MM.1S (cell line): ENCODE data around the gene TRMT1.

Source experiments
- DNase-seq: peaks from one replicate; pipeline ENCODE4 v3.0.0-alpha.2; 2015
- H2AFZ ChIP-seq: fragments of 300-600 bp; sonication (generic); 2 replicates; pipeline ENCODE4 v1.6.0; 2016; ENCODE audit warnings: antibody characterized with exemption, low read length
- H3F3A ChIP-seq: fragments of 300-600 bp; sonication (generic); 2 replicates; pipeline ENCODE4 v1.6.1; 2016; ENCODE audit warnings: mild to moderate bottlenecking, antibody characterized with exemption, low read length, moderate library complexity, mixed read lengths; ENCODE audit not compliant: insufficient read depth
- H3K27ac ChIP-seq: fragments of 300-600 bp; sonication (generic); 2 replicates; pipeline ENCODE4 v1.5.1; 2016; ENCODE audit warnings: mild to moderate bottlenecking, low read length
- H3K27me3 ChIP-seq: fragments of 300-600 bp; sonication (generic); replicated peaks from 2 replicates; pipeline ENCODE4 v1.6.0; 2016; ENCODE audit warnings: low read length; ENCODE audit not compliant: insufficient read depth
- H3K36me3 ChIP-seq: fragments of 300-600 bp; sonication (generic); replicated peaks from 2 replicates; pipeline ENCODE4 v1.6.1; 2016; ENCODE audit warnings: mild to moderate bottlenecking, low read length, mixed read lengths; ENCODE audit not compliant: insufficient read depth
- H3K4me1 ChIP-seq: fragments of 300-600 bp; sonication (generic); 2 replicates; pipeline ENCODE4 v1.6.1; 2016; ENCODE audit warnings: low read length, mixed read lengths
- H3K4me2 ChIP-seq: fragments of 300-600 bp; sonication (generic); 2 replicates; pipeline ENCODE4 v1.6.0; 2016; ENCODE audit warnings: low read depth, low read length
- H3K4me3 ChIP-seq: fragments of 300-600 bp; sonication (generic); 2 replicates; pipeline ENCODE4 v1.5.1; 2016; ENCODE audit warnings: low read length, mixed read lengths
- H3K79me2 ChIP-seq: fragments of 300-600 bp; sonication (generic); 2 replicates; pipeline ENCODE4 v1.6.1; 2016; ENCODE audit warnings: mixed run types, low read length, mixed read lengths
- H3K9ac ChIP-seq: fragments of 300-600 bp; sonication (generic); 2 replicates; pipeline ENCODE4 v1.6.1; 2016; ENCODE audit warnings: low read length, mixed read lengths
- H3K9me2 ChIP-seq: fragments of 300-600 bp; sonication (generic); replicated peaks from 2 replicates; pipeline ENCODE4 v1.6.1; 2016; ENCODE audit warnings: mild to moderate bottlenecking, low read length, mixed read lengths; ENCODE audit not compliant: insufficient read depth
- H3K9me3 ChIP-seq: fragments of 300-600 bp; sonication (generic); replicated peaks from 2 replicates; pipeline ENCODE4 v1.6.1; 2016; ENCODE audit warnings: mild to moderate bottlenecking, low read length, mixed read lengths; ENCODE audit not compliant: insufficient read depth
- H4K20me1 ChIP-seq: fragments of 300-600 bp; sonication (generic); 2 replicates; pipeline ENCODE4 v1.6.1; 2016; ENCODE audit warnings: mild to moderate bottlenecking, low read length, moderate library complexity, mixed read lengths; ENCODE audit not compliant: insufficient read depth
- CTCF ChIP-seq: fragments of 300-600 bp; sonication (generic); IDR thresholded peaks from 2 replicates; pipeline ENCODE4 v1.5.1; 2016; ENCODE audit warnings: antibody characterized with exemption, low read length, mixed read lengths
- EZH2 ChIP-seq: fragments of 300-600 bp; sonication (generic); optimal IDR thresholded peaks from 2 replicates; pipeline ENCODE3; 2017; ENCODE audit warnings: low read depth, mild to moderate bottlenecking, antibody characterized with exemption, low read length, mixed read lengths
- EZH2phosphoT487 ChIP-seq: fragments of 300-600 bp; sonication (generic); IDR thresholded peaks from 2 replicates; pipeline ENCODE4 v1.6.1; 2018; ENCODE audit warnings: antibody characterized with exemption, low read length

TRMT1 gene

GRCh38 chr19:13130886-13131490, 14.4 kb upstream of the TRMT1 start:
- no peaks in the 10 kb centered on the region for H3F3A ChIP-seq
- no peak overlapping the region for H2AFZ ChIP-seq
- no peak for DNase-seq
- no peaks in the 10 kb centered on the region for H4K20me1 ChIP-seq
- no peaks in the 10 kb centered on the region for H3K4me1 ChIP-seq
- no peak overlapping the region for H3K4me2 ChIP-seq
- no peak overlapping the region for H3K4me3 ChIP-seq
- H3K36me3 ChIP-seq: no peaks in the 10 kb centered on the region
- H3K79me2 ChIP-seq: peaks cover 68% of the 10 kb centered on the region
- no peaks in the 10 kb centered on the region for H3K27me3 ChIP-seq
- H3K9me2 ChIP-seq: no peaks in the 10 kb centered on the region
- no peak overlapping the region for H3K27ac ChIP-seq
- H3K9ac ChIP-seq: no peak overlapping the region
- no peak for TF ChIP-seq EZH2phosphoT487
- TF ChIP-seq EZH2: no peak
- no peak for TF ChIP-seq CTCF
- no peaks in the 10 kb centered on the region for H3K9me3 ChIP-seq

GRCh38 chr19:13129384-13129783, 12.8 kb upstream of the TRMT1 start:
- no peak for DNase-seq
- Histone ChIP-seq H3K4me1 (no peaks in the 10 kb centered on the region), H3K9me2 (no peaks in the 10 kb centered on the region), H3K9ac (no peak overlapping the region), H3K9me3 (no peaks in the 10 kb centered on the region), H3K4me2 (no peak overlapping the region), H2AFZ (no peak overlapping the region), H3K27ac (no peak overlapping the region), H4K20me1 (no peaks in the 10 kb centered on the region), H3K27me3 (no peaks in the 10 kb centered on the region), H3K36me3 (no peaks in the 10 kb centered on the region), H3K79me2 (peaks cover 72% of the 10 kb centered on the region), H3K4me3 (no peak overlapping the region), H3F3A (no peaks in the 10 kb centered on the region)
- TF ChIP-seq CTCF: no peak
- no peak for TF ChIP-seq EZH2
- no peak for TF ChIP-seq EZH2phosphoT487

GRCh38 chr19:13128583-13128982, 12.0 kb upstream of the TRMT1 start:
- no peak for DNase-seq
- Histone ChIP-seq H4K20me1 (no peaks in the 10 kb centered on the region), H3K27me3 (no peaks in the 10 kb centered on the region), H3K4me2 (no peak overlapping the region), H3K9me3 (no peaks in the 10 kb centered on the region), H3K9ac (no peak overlapping the region), H3K4me3 (no peak overlapping the region), H3F3A (no peaks in the 10 kb centered on the region), H2AFZ (no peak overlapping the region), H3K36me3 (no peaks in the 10 kb centered on the region), H3K9me2 (no peaks in the 10 kb centered on the region), H3K27ac (no peak overlapping the region), H3K79me2 (peaks cover 68% of the 10 kb centered on the region), H3K4me1 (no peaks in the 10 kb centered on the region)
- no peak for TF ChIP-seq CTCF
- TF ChIP-seq EZH2phosphoT487: no peak
- TF ChIP-seq EZH2: no peak
